GM18517 (cell line): ENCODE results near the gene ECSCR.
"Not testable (repeated sequence)": the region's sequence is repeated elsewhere in the genome, so short reads cannot be mapped to it uniquely, and the experiment has no call there.

Experiments
- ATAC-seq: cut with Tn5 transposase; IDR thresholded peaks from one replicate; pipeline ENCODE4 v1.9.1; 2021; ENCODE audit warnings: mild to moderate bottlenecking, moderate library complexity; ENCODE audit not compliant: unreplicated experiment

ECSCR gene

GRCh38 chr5:139462586-139463276, at the start of gene ECSCR:
TSS of gene ECSCR (minus strand) at chr5:139462743. CDS start at chr5:139462670, 73 bp downstream.
- no peak for ATAC-seq

GRCh38 chr5:139504722-139505121, 42.2 kb upstream of the ECSCR start:
- not testable (repeated sequence) for ATAC-seq

GRCh38 chr5:139503879-139504278, 41.3 kb upstream of the ECSCR start:
- not testable (repeated sequence) for ATAC-seq

GRCh38 chr5:139503036-139503817, 40.7 kb upstream of the ECSCR start:
- not testable (repeated sequence) for ATAC-seq

GRCh38 chr5:139501381-139501780, 38.8 kb upstream of the ECSCR start:
- no peak for ATAC-seq

- no peak for ATAC-seq
These were observed 33.3 kb upstream of the ECSCR start for GRCh38 chr5:139495638-139496435.

- ATAC-seq = no peak
These were observed 32.3 kb upstream of the ECSCR start for GRCh38 chr5:139494832-139495231.

GRCh38 chr5:139494256-139494655, 31.7 kb upstream of the ECSCR start:
- ATAC-seq = no peak

GRCh38 chr5:139492700-139493192, 30.2 kb upstream of the ECSCR start:
- no peak for ATAC-seq

- ATAC-seq = no peak
These were observed 25.7 kb upstream of the ECSCR start for GRCh38 chr5:139488260-139488659.

- ATAC-seq = no peak
These were observed 23.7 kb upstream of the ECSCR start for GRCh38 chr5:139486201-139486600.

- ATAC-seq = not testable (repeated sequence)
These were observed 20.3 kb upstream of the ECSCR start for GRCh38 chr5:139482890-139483208.

- no peak for ATAC-seq
These were observed 19.7 kb upstream of the ECSCR start, which contains the start of gene STING1 for GRCh38 chr5:139482050-139482889. TSS of gene STING1 (minus strand) at chr5:139482758. CDS start at chr5:139481704, 1,054 bp downstream.

GRCh38 chr5:139481580-139482049, 19.1 kb upstream of the ECSCR start:
- no peak for ATAC-seq

- ATAC-seq = no peak
These were observed 18.6 kb upstream of the ECSCR start for GRCh38 chr5:139481122-139481533.

- ATAC-seq = not testable (repeated sequence)
These were observed 17.2 kb upstream of the ECSCR start for GRCh38 chr5:139479729-139480128.

- ATAC-seq = not testable (repeated sequence)
These were observed 16.3 kb upstream of the ECSCR start for GRCh38 chr5:139478657-139479423.

- ATAC-seq = no peak
These were observed 13.5 kb upstream of the ECSCR start for GRCh38 chr5:139475865-139476617.
